AML-193 (cell line): ENCODE results near the gene SNX7.

Source experiments
- DNase-seq, 2 experiments: peaks; one replicate each; lab custom pipeline; 2025; lab: John Stamatoyannopoulos, UW

The SNX7 gene

GRCh38 chr1:98661544-98662355 lies at the start of gene SNX7:
SNX7 (plus strand) TSS chr1:98661721; CDS start chr1:98661732, 11 bp downstream.
- DNase-seq = no peak

DNA sequence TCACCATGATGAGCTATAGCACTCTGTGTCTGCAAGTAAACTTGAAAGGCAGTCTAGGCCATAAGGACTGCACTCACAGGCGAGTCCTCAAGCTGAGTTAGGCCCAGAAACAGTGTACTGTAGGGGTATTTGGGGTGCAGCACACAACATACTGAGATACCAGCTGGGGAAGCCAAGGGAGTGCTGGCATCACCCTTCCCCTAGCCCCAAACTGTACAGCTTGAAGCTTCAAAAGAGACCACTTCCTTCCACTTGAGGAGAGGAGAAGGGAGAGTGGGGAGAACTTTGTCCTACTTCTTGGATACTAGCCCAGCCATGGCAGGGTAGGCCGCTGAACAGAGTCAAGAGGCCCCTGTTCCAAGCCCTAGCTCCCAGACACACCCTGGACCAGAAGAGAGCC lies 24.2 kb upstream of the SNX7 start:
- no peak for DNase-seq

DNA sequence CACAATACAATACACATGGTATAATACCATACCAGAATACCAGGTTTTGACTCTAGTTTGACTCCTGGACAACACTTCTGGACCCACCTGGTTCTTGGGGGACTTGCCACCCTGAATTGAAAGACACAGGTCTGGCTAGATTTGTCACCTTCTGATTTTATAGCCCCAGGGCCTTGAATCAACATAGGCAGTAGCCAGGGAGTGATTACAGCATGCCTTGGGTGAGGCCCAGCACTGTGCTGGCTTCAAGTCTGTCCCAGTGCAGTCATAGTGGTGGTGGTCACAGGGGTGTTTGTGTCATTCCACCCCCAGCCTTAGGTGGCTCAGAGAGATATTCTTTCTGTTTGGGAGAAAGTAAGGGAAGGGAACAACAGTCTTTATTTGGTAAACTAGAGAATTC lies 23.3 kb upstream of the SNX7 start:
- no peak for DNase-seq

DNA sequence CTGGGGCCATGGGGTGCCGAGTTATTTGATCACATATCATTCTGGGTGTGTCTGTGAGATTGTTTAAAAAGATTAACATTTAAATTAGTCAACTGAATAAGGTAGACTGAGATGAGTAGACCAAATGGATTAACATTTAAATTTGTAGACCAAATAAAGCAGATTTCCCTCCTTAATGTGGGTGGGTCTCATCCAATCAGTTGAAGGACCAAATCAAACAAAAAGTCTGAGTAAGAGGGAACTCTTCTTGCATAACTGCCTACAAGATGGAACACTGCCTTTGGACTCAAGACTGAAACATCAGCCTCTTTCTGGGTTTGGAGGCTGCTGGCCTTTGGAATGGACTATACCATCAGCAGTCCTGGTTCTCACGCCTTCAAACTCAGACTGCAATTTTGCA lies 17.0 kb upstream of the SNX7 start:
- DNase-seq = no peak

GRCh38 chr1:98651116-98651632 lies 10.3 kb upstream of the SNX7 start:
- no peak for DNase-seq

GRCh38 chr1:98653123-98653522 lies 8.4 kb upstream of the SNX7 start:
- DNase-seq = no peak

DNA sequence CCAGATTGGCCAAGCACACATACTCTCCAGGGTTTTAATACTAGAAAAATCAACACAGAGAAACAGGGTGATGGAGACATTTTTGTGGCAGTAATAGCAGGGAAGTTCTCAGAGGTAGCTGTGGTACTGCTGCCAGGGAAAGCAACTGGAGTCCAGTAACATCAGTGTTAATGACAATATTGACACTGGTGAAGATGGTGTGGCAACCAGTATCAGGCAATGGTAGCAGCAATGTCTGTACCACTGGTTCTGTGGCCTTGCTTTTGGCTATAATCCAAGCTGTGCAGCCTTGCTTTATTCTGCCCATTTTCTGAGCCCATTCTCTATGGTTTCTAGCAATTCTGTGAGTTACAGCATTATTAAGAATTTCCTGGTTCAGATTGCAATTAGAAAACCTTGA lies 1.6 kb upstream of the SNX7 start:
- DNase-seq = no peak

GRCh38 chr1:98660940-98661543 lies 479 bp upstream of the SNX7 start:
- DNase-seq = no peak

- no peak for DNase-seq
Measured at GRCh38 chr1:98662356-98662670, 792 bp downstream of the SNX7 start.

GRCh38 chr1:98668733-98669132 lies 7.2 kb downstream of the SNX7 start:
- no peak for DNase-seq

GRCh38 chr1:98669355-98670296 lies 8.1 kb downstream of the SNX7 start:
- DNase-seq = no peak

GRCh38 chr1:98672189-98672588 lies 10.7 kb downstream of the SNX7 start:
- no peak for DNase-seq

DNA sequence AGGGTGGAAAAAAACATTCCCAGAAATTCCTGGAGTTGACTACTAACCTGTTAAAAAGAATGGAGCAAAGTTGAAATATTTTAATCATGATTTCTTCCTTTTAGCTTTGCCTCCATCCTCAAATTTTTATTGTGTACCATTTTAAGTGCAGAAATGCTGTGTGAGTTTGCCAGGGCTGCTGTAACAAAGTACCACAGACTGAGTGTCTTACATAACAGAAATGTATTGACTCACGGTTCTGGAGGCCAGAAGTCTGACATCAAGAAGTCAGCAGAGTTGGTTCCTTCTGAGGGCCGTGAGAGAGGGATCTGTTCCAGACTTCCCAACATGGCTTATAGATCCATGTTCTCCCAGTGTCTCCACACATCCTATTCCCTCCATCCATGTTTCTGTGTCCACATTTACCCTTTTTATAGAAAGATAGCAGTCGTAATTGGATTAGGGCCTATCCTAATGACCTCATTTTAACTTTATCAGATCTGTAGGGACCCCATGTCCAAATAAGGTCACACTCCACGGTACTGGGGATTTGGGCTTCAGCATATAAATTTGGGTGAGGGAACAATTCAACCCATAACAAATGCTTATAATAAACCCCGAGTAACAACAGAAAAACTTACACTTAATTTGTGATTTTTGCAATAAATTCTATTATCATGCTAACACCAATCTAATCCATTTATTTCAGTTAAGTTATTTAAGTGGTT lies 12.7 kb downstream of the SNX7 start:
- no peak for DNase-seq

GRCh38 chr1:98675282-98675681 lies 13.8 kb downstream of the SNX7 start:
- no peak for DNase-seq

- DNase-seq = no peak
Measured at GRCh38 chr1:98677288-98677687, 15.8 kb downstream of the SNX7 start.

DNA sequence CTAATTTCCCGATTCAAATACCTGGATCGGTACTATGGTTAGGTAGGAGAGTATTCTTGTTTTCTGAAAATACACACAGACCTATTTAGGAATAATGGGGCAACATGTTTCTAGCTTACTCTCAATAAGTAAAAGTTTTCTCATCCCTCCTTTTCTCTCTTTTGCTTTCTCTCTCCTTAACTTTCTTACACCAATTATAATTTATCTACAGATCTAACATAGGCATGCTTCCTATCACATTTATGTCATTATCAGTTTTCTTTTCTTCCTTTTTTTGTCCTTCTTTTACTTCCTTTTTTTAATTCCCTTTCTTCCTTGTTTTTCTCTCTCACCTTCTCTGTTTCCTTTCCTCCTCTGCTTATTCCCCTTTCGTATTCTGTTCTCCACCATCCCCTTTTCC lies 20.3 kb downstream of the SNX7 start:
- DNase-seq = no peak

- DNase-seq = no peak
Measured at GRCh38 chr1:98688110-98688739, 26.7 kb downstream of the SNX7 start.

- no peak for DNase-seq
Measured at GRCh38 chr1:98690576-98690975, 29.1 kb downstream of the SNX7 start.

- no peak for DNase-seq
Measured at GRCh38 chr1:98692482-98692881, 31.0 kb downstream of the SNX7 start.

- DNase-seq = no peak
Measured at GRCh38 chr1:98693385-98693784, 31.9 kb downstream of the SNX7 start.

DNA sequence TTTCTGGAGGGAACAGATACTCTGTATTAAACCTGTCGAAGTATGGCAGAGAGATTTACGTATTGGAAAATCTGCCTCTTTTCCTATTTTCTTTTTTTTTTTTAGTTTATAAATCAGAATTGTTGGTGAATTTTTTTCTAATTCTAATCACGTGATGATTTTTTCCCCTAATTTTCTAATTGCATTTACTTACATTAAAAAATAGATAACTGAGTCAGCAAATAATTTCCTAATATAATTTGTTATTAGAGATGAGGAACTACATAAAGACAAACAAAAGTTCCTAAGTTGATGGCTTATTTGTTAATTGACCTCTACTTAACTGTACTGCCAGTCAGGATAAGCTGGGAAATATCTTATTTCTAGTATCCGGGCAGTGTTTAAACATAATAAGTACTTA lies 34.6 kb downstream of the SNX7 start:
- DNase-seq = no peak
